Muscle layer of duodenum (tissue), 2 donors: Measurements from ENCODE around the gene REPS2.

Source experiments
- H3K27ac ChIP-seq: one replicate; pipeline ENCODE4 v1.7.0; 2013; ENCODE audit warnings: mild to moderate bottlenecking, low read length
- H3K27me3 ChIP-seq: one replicate; pipeline ENCODE4 v1.7.0; 2013; ENCODE audit warnings: low read depth, mild to moderate bottlenecking, control low read depth, low read length
- H3K36me3 ChIP-seq, 2 donors: one replicate each; pipeline ENCODE4 v1.7.0; 2013; ENCODE audit warnings: low read length in 2 of 2, control low read depth in 1 of 2, mild to moderate bottlenecking in 1 of 2; ENCODE audit not compliant: insufficient read depth in 2 of 2, control insufficient read depth in 1 of 2
- H3K4me1 ChIP-seq, 2 donors: one replicate each; pipeline ENCODE4 v1.7.0; 2013; ENCODE audit warnings: low read length in 2 of 2, mild to moderate bottlenecking in 2 of 2, control low read depth in 1 of 2, moderate library complexity in 1 of 2; ENCODE audit not compliant: insufficient read depth in 2 of 2, control insufficient read depth in 1 of 2
- H3K4me3 ChIP-seq, 2 donors: one replicate each; pipeline ENCODE4 v1.7.0; 2013; ENCODE audit warnings: low read length in 2 of 2, low read depth in 1 of 2, mild to moderate bottlenecking in 1 of 2
- H3K9me3 ChIP-seq, 2 donors: one replicate each; pipeline ENCODE4 v1.7.0; 2013; ENCODE audit warnings: low read length in 2 of 2, control low read depth in 1 of 2, mild to moderate bottlenecking in 1 of 2; ENCODE audit not compliant: control insufficient read depth in 1 of 2
- donor health status: healthy.

The REPS2 gene

GRCh38 chrX:17062065-17062464 is 115.6 kb downstream of the REPS2 start:
- H3K4me3 ChIP-seq = no peak overlapping the region
- no peaks in the 10 kb centered on the region for H3K27me3 ChIP-seq
- no peak overlapping the region for H3K27ac ChIP-seq
- no peaks in the 10 kb centered on the region for H3K4me1 ChIP-seq
- no peaks in the 10 kb centered on the region for H3K9me3 ChIP-seq
- no peaks in the 10 kb centered on the region for H3K36me3 ChIP-seq

DNA sequence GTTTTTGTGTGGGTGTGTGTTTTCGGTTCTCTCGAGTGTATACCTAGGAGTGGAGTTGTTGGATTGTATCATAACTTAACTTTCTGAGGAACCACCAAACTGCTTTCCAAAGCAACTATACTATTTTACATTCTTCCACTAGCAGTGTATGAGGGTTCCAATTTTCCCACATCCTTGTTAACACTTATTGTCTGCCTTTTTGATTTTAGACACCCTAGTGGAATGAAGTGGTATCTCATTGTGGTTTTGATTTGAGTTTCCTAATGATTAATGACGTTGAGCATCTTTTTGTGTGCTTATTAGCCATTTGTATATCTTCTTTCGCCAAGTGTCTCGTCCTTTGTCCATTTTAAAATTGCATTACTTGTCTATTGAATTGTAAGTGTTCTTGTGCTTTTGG is 118.6 kb downstream of the REPS2 start:
- H3K9me3 ChIP-seq = no peaks in the 10 kb centered on the region
- H3K4me1 ChIP-seq = no peaks in the 10 kb centered on the region
- H3K27ac ChIP-seq = no peak overlapping the region
- H3K4me3 ChIP-seq = no peak overlapping the region
- H3K36me3 ChIP-seq = no peaks in the 10 kb centered on the region
- no peaks in the 10 kb centered on the region for H3K27me3 ChIP-seq

DNA sequence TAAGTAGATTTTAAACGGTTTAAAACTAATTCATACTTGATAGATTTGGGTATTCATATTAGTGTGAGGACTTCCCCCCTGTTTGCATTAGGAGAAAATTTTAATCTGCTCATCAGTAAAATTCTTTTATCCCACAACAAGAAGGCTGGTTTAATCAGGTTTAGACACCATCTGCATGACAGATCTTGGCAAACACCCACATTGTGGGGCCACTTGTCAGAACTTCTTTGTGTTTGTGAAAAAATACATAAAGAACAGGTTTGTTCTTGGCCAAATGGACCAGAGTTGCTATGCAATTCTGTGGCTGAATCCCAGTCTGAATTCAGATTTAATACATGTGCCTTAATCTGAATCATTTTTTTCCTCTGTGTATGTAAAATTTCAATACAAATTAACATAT is 121.1 kb downstream of the REPS2 start:
- H3K9me3 ChIP-seq = no peaks in the 10 kb centered on the region
- H3K4me3 ChIP-seq = no peak overlapping the region
- H3K4me1 ChIP-seq = no peaks in the 10 kb centered on the region
- H3K27me3 ChIP-seq = no peaks in the 10 kb centered on the region
- H3K36me3 ChIP-seq = no peaks in the 10 kb centered on the region
- no peak overlapping the region for H3K27ac ChIP-seq

DNA sequence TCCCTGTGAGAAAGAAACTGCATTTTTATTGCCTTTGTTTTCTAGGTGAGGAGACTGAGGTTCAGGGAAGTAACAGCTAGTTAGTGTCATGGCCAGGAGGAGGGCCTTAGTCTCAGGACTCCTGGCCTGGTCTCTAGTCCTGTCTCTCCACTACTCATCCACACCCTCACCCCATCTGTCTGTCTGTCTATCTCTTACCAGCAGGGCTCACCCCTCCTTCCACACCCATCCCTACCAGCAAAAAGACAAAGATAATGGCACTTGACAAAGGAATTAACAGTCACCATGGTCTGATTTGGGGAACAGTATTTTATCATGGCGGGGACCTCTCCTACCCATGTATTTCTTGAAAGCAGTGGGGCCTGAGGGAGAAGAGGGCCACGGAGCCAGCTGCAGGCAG is 125.8 kb downstream of the REPS2 start:
- Histone ChIP-seq H3K4me1 (no peaks in the 10 kb centered on the region), H3K4me3 (no peak overlapping the region), H3K9me3 (no peaks in the 10 kb centered on the region), H3K36me3 (no peaks in the 10 kb centered on the region), H3K27me3 (no peaks in the 10 kb centered on the region), H3K27ac (no peak overlapping the region)

DNA sequence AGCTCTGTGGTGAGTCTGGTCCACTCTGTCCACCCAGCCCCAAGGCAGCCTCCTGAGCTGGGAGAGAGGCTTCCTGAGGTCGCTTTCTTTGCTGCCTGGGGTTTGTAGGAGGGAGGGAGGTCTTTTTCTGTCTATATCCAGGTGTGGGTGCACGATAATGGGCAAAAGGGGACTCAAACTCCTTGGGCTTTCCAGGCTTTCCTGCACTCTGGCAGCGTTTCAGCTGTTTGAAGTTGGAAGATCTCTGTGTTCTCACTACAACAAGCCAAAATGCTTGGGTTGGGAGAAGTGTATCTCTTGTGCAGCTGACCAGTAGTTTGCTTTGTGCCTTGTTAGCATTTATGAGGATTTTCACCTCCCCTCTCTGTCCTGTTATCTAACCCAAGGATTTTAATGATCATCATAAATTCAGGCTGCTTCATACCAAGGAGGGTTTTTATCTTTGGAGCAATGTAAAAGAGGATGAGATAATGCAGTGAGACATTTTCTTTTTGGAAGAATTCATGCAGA is 126.3 kb downstream of the REPS2 start:
- H3K9me3 ChIP-seq = no peaks in the 10 kb centered on the region
- no peak overlapping the region for H3K4me3 ChIP-seq
- no peaks in the 10 kb centered on the region for H3K27me3 ChIP-seq
- no peaks in the 10 kb centered on the region for H3K36me3 ChIP-seq
- no peaks in the 10 kb centered on the region for H3K4me1 ChIP-seq
- no peak overlapping the region for H3K27ac ChIP-seq

DNA sequence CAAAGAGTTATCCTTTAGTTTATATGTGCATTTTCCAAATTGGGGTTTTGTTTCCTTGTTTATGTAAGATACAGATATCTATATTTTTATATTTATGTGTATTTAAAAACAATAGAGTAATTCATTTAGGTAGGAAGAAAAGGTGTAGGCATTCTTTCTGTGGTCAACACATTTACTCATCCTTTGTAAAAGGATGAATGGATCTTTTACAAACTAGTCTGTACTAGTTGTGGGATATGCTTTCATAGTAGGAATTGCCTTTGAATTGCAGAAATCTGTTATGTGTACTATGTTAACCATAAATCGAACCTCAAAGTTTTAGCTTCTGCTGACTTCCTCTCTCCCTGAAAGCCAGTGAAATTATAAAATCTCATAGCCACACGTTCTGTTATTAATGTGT is 128.5 kb downstream of the REPS2 start:
- Histone ChIP-seq H3K27ac (no peak overlapping the region), H3K4me1 (no peaks in the 10 kb centered on the region), H3K36me3 (no peaks in the 10 kb centered on the region), H3K4me3 (no peak overlapping the region), H3K27me3 (no peaks in the 10 kb centered on the region), H3K9me3 (no peaks in the 10 kb centered on the region)

GRCh38 chrX:17077361-17077760 is 130.9 kb downstream of the REPS2 start:
- Histone ChIP-seq H3K27me3 (no peaks in the 10 kb centered on the region), H3K4me3 (no peak overlapping the region), H3K9me3 (no peaks in the 10 kb centered on the region), H3K36me3 (no peaks in the 10 kb centered on the region), H3K27ac (no peak overlapping the region), H3K4me1 (peaks cover 0 to 6% of the 10 kb centered on the region in 2 donors)

DNA sequence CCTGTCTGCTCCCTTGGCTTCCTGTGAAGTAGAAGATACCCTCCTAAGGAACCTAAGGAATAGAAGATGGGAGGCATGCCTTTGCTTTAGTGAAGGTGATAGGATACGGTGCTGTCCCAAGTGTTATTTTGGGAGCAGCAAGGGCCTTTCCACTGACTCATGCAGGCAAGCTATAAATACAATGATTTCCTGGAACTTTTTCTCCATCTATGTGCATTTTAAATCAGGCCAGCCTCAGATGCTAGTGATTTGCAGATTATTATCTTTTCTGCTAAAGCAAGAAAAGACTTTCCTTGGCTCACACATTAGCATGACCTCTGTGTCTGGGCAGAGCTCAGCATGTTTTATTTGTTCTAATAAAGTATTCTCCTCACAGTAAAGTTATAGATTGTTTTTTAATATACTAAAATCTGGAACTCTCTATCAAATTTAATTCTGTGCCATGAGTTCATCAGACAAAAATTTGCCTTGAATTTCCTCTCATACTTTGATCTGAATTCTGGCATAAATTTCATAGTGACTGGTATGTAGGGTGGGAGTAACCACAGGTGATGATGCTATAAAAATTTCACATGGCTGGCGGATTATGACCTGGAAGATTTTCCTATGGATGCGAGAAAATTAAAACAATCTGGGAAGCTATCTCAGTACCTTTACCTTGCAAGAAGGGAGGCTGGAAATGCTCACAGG is 131.7 kb downstream of the REPS2 start:
- Histone ChIP-seq H3K4me3 (no peak overlapping the region), H3K36me3 (no peaks in the 10 kb centered on the region), H3K4me1 (peaks cover 0 to 6% of the 10 kb centered on the region in 2 donors), H3K27ac (no peak overlapping the region), H3K27me3 (no peaks in the 10 kb centered on the region), H3K9me3 (no peaks in the 10 kb centered on the region)

- no peak overlapping the region for H3K27ac ChIP-seq
- no peaks in the 10 kb centered on the region for H3K9me3 ChIP-seq
- no peaks in the 10 kb centered on the region for H3K27me3 ChIP-seq
- H3K4me3 ChIP-seq = no peak overlapping the region
- H3K36me3 ChIP-seq = no peaks in the 10 kb centered on the region
- H3K4me1 ChIP-seq = peaks cover 0 to 6% of the 10 kb centered on the region in 2 donors
Measured at GRCh38 chrX:17081511-17081910, 135.1 kb downstream of the REPS2 start.

DNA sequence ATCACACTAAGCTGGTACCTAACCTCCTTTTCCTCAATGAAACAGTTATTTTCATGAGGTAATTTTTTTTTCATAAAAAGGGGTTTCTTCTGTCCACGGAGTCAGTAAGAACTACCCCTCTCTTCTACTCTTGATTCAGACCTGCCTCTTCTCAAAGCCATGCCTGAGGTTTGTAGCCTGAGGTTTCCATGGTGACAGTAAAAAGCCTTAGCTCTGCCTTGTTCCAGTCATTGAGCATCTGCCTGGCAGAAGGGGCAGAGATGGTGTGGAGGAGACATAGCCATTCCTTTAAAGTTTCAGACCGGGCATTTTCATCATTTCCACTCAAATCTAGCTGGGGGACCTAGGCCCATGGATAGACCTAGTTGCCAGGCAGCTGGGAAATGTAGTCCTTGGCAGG is 135.5 kb downstream of the REPS2 start:
- Histone ChIP-seq H3K27me3 (no peaks in the 10 kb centered on the region), H3K9me3 (no peaks in the 10 kb centered on the region), H3K4me3 (no peak overlapping the region), H3K27ac (no peak overlapping the region), H3K4me1 (peaks cover 0 to 6% of the 10 kb centered on the region in 2 donors), H3K36me3 (no peaks in the 10 kb centered on the region)

DNA sequence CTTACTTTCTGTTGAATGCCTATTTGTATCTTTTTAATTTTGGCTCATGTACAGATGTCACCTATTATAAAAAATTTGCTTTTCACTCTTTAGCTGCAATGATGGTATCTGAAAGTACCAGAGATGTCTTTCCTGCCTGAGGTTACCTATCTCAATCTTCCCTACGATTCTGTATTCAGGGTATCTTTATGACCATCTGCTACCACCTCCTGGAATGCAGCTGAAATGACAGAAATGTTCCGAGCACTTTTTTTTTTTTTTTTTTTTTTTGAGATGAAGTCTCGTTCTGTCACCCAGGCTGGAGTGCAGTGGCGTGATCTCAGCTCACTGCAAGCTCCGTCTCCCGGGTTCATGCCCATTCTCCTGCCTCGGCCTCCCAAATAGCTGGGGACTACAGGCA is 136.4 kb downstream of the REPS2 start:
- H3K9me3 ChIP-seq = no peaks in the 10 kb centered on the region
- H3K4me1 ChIP-seq = peaks cover 0 to 6% of the 10 kb centered on the region in 2 donors
- no peak overlapping the region for H3K4me3 ChIP-seq
- H3K27me3 ChIP-seq = no peaks in the 10 kb centered on the region
- no peaks in the 10 kb centered on the region for H3K36me3 ChIP-seq
- no peak overlapping the region for H3K27ac ChIP-seq

DNA sequence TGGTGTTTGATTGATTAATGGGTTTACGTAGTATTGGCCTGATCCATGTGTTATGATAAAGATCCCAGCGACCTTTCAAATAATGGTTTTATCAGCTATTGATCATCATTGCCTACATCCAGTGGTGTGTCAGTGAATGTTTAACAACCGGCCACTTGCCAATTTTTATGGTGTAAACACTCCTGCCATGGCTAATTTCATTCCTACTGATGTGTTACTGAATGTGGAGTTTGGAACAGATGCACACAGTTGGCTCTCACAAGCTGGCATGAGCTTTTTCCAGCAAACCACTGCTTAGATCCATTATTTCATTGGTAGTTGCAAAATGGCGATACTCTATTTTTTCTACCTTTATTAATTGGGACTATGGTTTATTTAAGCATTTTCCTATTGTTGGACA is 139.9 kb downstream of the REPS2 start:
- H3K4me1 ChIP-seq = peaks cover 0 to 6% of the 10 kb centered on the region in 2 donors
- no peaks in the 10 kb centered on the region for H3K9me3 ChIP-seq
- no peak overlapping the region for H3K4me3 ChIP-seq
- no peak overlapping the region for H3K27ac ChIP-seq
- no peaks in the 10 kb centered on the region for H3K27me3 ChIP-seq
- no peaks in the 10 kb centered on the region for H3K36me3 ChIP-seq
